ENCODE data around the gene JTB.

DNA sequence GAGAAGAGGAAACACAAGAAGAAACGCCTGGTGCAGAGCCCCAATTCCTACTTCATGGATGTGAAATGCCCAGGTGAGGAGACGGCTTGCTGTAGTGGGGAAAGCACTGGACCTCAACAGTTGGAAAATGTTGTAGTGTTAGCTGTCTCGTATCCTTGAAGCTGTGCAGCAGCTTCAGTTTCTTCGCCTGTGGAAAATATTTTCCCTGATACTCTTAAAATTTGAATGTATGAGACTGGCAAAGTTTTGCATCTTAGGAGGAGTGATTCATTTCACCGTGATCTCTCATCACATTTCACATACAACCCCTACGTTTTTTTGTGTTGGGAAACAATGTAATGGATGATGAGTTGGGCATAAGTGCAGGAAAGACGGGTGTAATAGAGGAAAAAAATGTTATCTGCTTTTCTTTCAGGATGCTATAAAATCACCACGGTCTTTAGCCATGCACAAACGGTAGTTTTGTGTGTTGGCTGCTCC lies 13.7 kb upstream of the JTB start:
- TF ChIP-seq EP300 (IDR thresholded peaks at IDR 0.05; ENCODE audit: borderline replicate concordance) (no peak), TEAD4 (IDR thresholded peaks at IDR 0.05) (no peak), YY1 (IDR thresholded peaks at IDR 0.05; ENCODE audit: low read depth) (no peak), RAD21 (IDR thresholded peaks at IDR 0.05; ENCODE audit: low read depth) (no peak), EGR1 (IDR thresholded peaks at IDR 0.05) (no peak), TCF12 (IDR thresholded peaks at IDR 0.05; ENCODE audit: low read depth) (no peak), NFIC (IDR thresholded peaks at IDR 0.05) (no peak), CEBPB (IDR thresholded peaks at IDR 0.05) (no peak), CREB1 (IDR thresholded peaks at IDR 0.05; ENCODE audit: low read depth) (no peak), TAF1 (IDR thresholded peaks at IDR 0.05; ENCODE audit: low read depth) (no peak), FOXM1 (IDR thresholded peaks at IDR 0.05; ENCODE audit: borderline replicate concordance, low read depth) (no peak), ZBTB7A (IDR thresholded peaks at IDR 0.05; ENCODE audit: low read depth) (no peak)
- TF ChIP-seq, protein P1, sequence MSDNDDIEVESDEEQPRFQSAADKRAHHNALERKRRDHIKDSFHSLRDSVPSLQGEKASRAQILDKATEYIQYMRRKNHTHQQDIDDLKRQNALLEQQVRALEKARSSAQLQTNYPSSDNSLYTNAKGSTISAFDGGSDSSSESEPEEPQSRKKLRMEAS (IDR thresholded peaks at IDR 0.05): no peak
- TF ChIP-seq, protein P2, sequence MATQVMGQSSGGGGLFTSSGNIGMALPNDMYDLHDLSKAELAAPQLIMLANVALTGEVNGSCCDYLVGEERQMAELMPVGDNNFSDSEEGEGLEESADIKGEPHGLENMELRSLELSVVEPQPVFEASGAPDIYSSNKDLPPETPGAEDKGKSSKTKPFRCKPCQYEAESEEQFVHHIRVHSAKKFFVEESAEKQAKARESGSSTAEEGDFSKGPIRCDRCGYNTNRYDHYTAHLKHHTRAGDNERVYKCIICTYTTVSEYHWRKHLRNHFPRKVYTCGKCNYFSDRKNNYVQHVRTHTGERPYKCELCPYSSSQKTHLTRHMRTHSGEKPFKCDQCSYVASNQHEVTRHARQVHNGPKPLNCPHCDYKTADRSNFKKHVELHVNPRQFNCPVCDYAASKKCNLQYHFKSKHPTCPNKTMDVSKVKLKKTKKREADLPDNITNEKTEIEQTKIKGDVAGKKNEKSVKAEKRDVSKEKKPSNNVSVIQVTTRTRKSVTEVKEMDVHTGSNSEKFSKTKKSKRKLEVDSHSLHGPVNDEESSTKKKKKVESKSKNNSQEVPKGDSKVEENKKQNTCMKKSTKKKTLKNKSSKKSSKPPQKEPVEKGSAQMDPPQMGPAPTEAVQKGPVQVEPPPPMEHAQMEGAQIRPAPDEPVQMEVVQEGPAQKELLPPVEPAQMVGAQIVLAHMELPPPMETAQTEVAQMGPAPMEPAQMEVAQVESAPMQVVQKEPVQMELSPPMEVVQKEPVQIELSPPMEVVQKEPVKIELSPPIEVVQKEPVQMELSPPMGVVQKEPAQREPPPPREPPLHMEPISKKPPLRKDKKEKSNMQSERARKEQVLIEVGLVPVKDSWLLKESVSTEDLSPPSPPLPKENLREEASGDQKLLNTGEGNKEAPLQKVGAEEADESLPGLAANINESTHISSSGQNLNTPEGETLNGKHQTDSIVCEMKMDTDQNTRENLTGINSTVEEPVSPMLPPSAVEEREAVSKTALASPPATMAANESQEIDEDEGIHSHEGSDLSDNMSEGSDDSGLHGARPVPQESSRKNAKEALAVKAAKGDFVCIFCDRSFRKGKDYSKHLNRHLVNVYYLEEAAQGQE (IDR thresholded peaks at IDR 0.05; ENCODE audit: low read depth): no peak
